DOHH2 (cell line): ENCODE results near the gene C11orf52.

Source experiments
- EZH2phosphoT487 ChIP-seq: fragments of 200-600 bp; sonication (generic); IDR thresholded peaks from 2 replicates; pipeline ENCODE4 v1.6.1; 2017; ENCODE audit warnings: borderline replicate concordance, mild to moderate bottlenecking, antibody characterized with exemption, low read length, moderate library complexity, mixed read lengths
- TF ChIP-seq, protein P1 (sequence below): fragments of 200-600 bp; sonication (generic); IDR thresholded peaks from one replicate; pipeline ENCODE4 v1.5.1; 2014; ENCODE audit warnings: antibody characterized with exemption, mild to moderate bottlenecking, low read depth, low read length; ENCODE audit not compliant: poor library complexity, severe bottlenecking

DNA sequence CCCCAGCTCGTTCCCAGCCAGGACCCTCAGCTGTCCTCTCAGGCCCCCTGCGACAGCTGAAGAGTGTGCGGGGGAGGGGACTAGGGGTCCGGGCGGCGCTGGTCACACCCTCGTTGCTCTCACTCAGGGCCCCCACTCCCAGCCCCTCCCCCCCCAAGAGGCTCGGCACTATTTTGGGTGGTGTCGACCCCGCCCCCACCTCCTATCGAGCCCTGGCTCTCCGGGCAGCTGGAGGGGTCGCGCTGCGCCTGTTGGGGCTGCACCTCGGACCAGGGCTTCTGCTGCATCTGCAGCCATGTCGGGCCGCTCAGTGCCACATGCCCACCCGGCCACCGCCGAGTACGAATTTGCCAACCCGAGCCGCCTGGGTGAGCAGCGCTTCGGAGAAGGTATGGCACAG lies 6.2 kb upstream of the C11orf52 start, which contains the start of gene HSPB2:
- no peak for TF ChIP-seq EZH2phosphoT487
- TF ChIP-seq, protein P1, sequence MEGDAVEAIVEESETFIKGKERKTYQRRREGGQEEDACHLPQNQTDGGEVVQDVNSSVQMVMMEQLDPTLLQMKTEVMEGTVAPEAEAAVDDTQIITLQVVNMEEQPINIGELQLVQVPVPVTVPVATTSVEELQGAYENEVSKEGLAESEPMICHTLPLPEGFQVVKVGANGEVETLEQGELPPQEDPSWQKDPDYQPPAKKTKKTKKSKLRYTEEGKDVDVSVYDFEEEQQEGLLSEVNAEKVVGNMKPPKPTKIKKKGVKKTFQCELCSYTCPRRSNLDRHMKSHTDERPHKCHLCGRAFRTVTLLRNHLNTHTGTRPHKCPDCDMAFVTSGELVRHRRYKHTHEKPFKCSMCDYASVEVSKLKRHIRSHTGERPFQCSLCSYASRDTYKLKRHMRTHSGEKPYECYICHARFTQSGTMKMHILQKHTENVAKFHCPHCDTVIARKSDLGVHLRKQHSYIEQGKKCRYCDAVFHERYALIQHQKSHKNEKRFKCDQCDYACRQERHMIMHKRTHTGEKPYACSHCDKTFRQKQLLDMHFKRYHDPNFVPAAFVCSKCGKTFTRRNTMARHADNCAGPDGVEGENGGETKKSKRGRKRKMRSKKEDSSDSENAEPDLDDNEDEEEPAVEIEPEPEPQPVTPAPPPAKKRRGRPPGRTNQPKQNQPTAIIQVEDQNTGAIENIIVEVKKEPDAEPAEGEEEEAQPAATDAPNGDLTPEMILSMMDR: no peak
